Measurements from ENCODE around the gene EML2.
"Not testable (repeated sequence)": the region's sequence is repeated elsewhere in the genome, so short reads cannot be mapped to it uniquely, and the experiment has no call there.

Gene EML2, protein sequence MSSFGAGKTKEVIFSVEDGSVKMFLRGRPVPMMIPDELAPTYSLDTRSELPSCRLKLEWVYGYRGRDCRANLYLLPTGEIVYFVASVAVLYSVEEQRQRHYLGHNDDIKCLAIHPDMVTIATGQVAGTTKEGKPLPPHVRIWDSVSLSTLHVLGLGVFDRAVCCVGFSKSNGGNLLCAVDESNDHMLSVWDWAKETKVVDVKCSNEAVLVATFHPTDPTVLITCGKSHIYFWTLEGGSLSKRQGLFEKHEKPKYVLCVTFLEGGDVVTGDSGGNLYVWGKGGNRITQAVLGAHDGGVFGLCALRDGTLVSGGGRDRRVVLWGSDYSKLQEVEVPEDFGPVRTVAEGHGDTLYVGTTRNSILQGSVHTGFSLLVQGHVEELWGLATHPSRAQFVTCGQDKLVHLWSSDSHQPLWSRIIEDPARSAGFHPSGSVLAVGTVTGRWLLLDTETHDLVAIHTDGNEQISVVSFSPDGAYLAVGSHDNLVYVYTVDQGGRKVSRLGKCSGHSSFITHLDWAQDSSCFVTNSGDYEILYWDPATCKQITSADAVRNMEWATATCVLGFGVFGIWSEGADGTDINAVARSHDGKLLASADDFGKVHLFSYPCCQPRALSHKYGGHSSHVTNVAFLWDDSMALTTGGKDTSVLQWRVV

DNA sequence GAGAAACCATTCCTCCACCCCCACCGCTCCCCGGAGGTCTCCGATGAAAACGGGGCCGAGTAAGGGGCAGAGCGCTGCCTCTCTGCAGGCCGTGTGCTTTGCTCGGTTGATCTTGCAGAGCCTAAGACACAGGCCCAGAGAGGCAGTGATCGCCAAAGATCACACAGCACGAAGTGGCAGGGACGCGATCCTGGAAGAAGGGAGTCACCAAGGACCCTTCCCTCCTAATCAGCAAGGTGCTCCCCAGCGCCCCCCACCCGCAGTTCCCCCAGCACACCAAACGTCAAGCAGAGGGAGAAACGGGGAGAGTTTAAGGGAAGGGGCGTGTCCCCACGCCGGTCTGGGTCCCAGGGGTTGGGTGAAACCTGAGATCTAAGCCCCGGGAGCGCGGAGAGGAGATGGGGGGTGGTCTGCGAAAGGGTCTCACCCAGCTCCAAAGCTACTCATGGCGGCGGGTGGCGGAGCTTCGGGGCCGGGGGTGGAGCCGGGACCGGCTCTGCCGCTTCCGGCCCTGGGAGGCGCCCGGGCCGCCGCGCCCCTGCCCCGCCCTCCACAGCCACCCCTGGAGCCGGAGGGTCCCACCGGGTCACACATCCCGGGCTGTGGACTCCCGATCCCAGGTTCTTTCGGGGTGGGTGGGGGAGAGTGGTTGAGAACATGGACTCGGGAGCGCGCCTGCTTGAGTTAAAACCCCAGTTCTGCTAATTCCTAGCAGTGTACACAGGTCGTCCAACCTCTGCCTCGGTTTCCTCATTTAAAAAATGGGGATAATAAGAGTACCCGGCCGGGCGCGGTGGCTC, at the start of gene EML2:
EML2 (minus strand) TSS at position 468 of the 800 bp plus-strand sequence; CDS start at position 447, 21 bp downstream.
- DNase-seq = no peak

DNA sequence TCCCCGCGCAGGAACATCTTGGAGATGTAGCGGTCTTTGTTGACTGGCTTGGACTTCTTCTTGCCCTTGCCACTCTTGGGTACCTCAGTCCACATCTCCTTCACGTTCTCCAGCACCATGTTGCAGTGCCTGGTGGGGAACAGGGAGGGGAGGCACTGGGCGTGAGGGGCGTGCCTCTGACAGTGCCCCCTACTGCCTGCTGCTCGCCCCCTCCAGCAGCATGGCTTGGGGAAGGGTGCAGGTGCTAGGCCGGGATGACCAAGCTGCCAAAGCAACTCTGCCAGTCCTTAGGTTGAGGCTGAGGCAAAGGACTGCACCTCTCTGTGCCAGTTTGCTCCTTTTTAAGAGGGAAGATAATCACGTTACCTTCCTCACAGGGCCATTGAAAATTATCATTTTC, 48.4 kb upstream of the EML2 start:
- no peak for DNase-seq

DNA sequence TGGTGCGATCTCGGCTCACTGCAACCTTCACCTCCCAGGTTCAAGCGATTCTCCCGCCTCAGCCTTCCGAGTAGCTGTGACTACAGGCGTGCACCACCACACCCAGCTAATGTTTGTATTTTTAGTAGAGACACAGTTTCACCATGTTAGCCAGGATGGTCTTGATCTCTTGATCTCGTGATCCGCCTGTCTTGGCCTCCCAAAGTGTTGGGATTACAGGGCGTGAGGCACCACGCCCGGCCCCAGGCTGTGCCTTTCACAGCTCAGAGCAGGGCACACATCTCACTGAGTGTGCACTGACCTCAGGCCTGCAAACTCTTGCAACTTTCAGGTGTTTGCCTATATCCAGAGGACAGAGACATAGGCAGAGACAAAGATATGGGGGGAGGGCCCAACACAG, 45.8 kb upstream of the EML2 start:
- not testable (repeated sequence) for DNase-seq

DNA sequence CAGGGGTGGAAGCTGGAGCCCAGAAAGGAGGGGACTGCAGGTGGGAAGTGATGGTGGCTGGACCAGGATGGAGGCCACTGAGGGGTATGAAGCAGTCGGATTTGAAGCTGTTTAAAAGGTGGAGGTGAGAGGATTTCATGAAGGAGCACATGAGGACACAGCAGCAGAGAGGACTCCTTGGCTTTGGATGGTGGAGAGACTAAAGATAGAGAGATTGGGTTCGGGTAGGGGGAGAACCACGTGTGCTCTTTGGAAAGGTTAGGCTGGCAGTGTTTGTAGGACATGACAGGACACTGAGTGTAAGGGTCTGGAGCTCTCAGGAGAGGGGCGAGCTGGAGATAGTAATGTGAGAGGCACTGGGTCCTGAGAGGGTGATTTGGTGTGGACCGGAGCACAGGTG, 43.7 kb upstream of the EML2 start:
- no peak for DNase-seq

DNA sequence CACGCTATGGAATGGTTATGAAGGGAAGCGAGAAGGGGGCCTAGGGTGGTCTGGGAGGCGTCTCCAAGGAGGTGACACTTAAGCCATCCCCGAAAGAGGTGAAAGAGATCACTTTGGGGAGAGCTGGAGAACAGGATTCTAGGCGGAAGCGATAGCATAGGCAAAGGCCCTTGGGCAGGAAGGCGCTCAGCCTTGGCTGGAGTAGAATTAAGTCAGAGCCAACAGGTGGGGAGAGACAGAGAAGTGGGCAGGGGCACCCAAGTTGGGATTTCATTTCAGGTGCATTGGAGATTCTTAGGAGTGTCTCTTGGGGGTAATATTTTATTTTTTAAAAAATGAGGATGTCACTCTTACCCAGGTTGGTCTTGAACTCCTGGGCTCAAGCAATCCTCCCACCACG, 42.9 kb upstream of the EML2 start:
- peak in 1 of 58 donors; percentile 16 for DNase-seq

DNA sequence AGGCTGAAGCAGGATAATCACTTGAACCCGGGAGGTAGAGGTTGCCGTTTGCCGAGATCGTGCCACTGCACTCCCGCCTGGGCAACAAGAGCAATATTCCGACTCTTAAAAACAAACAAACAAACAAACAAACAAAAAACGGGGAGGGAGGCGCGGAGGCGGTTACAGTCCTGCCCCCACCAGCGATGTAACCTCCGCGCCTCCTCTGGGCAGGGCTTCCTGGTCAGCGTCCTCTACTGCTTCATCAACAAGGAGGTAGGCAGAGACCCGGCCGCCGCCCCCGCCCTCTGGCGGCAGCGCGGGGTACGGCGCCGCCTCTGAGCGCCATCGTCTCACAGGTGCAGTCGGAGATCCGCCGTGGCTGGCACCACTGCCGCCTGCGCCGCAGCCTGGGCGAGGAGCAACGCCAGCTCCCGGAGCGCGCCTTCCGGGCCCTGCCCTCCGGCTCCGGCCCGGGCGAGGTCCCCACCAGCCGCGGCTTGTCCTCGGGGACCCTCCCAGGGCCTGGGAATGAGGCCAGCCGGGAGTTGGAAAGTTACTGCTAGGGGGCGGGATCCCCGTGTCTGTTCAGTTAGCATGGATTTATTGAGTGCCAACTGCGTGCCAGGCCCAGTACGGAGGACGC, 42.3 kb upstream of the EML2 start:
- peak in 57 of 58 donors; percentile 12 to 89 (median 76) for DNase-seq

DNA sequence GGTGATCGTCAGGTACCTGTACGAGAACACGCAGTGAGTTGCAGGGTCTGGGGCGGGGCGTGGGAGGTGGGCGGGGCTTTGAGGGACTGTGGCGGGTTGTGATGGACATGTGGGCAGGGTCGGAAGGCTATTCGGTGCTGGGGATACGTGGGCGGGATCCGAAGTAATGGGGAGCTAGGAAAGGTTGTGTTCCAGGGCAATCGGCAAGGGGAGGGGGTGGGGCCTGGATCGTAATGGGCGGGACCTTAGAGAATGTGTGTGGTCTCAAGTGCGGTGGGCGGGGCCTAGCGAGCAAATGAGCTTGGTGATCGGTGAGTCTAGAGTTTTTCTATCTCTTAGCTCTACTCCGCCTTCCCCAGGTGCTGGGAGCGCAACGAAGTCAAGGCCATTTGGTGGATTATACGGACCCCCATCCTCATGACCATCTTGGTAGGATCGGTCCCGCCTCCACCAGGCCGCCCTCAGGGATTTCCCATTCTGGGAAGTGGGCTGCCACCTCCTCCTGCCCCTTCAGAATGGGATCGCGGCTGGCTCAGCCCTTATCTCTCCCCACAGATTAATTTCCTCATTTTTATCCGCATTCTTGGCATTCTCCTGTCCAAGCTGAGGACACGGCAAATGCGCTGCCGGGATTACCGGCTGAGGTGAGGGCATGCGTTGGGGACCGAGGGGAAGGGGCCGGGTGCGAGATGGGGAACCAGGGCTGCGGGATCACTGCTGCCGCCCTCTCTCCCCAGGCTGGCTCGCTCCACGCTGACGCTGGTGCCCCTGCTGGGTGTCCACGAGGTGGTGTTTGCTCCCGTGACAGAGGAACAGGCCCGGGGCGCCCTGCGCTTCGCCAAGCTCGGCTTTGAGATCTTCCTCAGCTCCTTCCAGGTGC, 38.4 kb upstream of the EML2 start:
- peak in 49 of 58 donors; percentile 6 to 85 (median 51) for DNase-seq

DNA sequence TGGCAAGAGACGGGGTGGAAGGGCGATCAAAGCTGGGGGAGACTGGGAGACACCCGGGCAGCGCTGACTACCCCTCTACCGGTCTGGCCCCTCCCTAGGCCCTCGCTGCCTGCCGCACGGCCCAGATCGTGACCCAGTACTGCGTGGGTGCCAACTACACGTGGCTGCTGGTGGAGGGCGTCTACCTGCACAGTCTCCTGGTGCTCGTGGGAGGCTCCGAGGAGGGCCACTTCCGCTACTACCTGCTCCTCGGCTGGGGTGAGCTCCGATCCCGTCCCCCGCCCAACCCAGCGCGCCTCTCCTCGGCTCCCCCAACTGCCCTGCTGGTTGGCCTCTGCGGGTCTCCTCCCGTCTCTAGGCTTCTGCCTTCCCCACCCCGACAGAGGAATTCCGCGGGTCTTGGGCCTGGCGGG, 37.7 kb upstream of the EML2 start:
- peak in 2 of 58 donors; percentile 3 to 47 for DNase-seq

DNA sequence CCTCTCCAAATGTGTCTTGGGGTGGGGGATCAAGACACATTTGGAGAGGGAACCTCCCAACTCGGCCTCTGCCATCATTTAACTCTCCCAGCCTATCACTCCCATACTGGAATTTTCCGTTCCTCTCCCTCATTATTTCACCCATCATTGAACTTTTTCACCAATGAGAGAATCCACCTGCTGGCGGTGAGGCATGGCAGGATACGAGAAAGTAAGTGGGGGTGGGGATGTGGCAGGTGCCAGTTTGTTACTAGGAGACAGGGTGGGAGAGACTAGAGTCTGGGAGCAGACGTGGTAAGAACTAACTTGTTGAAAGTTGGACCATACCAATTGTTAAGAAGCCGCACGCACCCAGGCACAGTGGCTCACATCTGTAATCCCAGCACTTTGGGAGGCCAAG, 35.7 kb upstream of the EML2 start:
- DNase-seq = no peak

DNA sequence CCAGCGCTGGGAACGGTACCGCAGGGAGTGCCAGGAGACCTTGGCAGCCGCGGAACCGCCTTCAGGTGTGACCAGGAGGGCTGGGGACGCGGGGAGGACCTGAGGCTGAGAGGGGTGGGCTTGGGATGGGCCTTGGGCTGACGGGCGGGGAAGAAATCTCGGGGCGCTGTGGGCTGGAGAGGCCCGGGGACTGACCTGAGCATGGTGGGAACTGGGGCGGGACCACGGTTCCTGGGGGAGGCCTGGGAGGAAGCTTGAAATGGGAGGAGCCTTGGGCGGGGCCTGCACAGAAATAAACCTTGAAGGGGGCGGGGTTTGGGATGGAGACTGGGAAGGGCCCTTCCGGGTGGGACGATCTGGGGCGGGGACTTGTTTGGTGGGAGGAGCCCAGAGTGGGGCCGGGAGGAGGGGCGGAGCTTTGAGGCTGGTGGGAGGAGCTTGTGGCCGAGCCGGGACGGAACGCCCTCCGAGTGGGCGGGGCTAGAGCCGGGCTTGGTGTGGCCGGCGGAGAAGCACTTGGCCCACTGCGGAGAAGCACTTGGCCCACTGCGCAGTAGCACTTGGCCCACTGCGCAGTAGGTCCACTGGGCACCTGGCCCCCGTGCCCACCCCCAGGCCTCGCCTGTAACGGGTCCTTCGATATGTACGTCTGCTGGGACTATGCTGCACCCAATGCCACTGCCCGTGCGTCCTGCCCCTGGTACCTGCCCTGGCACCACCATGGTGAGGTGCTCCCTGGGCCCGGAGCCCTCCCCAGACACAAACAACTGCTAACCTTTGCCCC, 31.7 kb upstream of the EML2 start:
- DNase-seq = peak in 52 of 58 donors; percentile 4 to 86 (median 54)

DNA sequence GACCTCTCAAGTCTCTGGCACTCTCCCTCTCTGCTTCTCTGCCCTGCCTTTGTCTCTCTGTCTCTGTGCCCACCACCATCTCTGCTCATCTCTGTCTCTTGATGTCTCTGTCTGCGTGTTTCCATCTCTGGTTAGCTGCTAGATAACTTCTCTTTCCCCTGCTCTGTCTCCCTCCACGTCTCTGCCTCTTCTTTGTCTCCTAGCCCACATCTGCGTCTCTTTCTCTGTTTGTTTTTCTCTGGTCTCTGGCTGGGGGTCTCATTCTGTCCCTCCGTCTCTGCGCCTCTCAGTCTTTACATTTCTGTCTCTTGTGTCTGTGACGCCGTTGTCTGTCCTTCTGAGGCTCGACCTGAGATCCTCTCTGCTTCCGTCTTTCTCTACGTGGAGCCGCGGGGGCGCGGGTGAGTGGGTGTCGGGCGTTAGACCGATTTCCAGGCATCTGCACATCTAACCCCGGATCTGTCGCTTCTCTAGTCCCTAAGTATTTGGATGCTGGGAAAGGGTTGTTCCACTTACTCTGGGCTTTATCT, 29.2 kb upstream of the EML2 start:
- DNase-seq = peak in 2 of 58 donors; percentile 6 to 23

DNA sequence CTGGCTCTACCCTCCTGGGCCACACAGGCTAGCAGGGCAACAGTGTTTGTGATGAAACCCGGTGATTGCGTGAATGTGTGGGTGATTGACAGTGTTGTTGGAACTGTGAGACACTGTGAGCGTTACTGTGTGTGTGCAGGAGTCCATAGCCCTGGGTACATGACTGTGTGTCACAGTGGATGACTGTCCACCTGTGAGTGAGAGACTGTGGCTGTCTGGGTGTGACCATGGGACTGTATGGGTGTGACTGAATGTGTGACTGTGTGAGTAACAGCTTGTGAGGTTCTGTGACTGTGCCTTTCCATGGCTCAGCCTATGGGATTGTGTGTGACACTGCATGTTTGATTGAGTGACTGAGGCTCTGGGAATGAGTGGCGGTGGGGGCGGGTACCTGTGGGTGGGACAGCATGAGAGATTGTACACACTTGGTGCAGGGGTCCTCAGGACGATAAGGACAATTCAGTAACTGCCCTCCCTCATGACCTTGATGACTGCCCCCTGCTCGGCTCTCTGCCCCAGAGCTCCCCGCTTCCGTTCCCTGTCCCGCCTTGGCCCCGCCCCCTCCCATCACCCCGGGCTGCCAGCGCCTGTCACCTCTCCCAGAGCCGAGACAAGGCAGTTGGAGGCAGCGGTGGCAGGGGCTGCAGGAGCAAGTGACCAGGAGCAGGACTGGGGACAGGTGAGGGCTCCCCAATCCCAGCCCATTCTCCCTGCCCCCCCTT, 28.6 kb upstream of the EML2 start, which contains the start of gene GIPR:
GIPR (plus strand) TSS at position 602 of the 722 bp plus-strand sequence. CDS start 1,300 bp downstream, outside the sequence.
- peak in 13 of 58 donors; percentile 4 to 52 (median 17) for DNase-seq

DNA sequence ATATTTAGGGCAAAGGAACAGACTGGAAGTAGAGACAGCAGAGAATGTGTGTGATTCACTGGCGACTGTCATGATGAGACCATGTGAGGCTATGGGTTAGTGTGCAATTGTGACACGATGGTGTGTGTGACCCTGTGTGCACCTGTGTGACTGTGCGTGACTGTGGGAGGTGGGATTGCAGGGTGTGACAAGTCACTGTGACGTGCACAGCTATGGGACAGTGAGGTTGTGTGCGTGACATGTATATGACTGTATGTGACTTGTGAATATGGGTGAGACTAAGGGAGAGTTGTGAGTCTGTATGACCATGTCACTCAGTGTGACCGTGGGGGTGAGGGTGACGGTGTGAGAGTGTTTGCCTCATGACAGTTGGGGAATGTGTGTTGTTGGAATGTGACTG, 25.4 kb upstream of the EML2 start:
- no peak for DNase-seq

DNA sequence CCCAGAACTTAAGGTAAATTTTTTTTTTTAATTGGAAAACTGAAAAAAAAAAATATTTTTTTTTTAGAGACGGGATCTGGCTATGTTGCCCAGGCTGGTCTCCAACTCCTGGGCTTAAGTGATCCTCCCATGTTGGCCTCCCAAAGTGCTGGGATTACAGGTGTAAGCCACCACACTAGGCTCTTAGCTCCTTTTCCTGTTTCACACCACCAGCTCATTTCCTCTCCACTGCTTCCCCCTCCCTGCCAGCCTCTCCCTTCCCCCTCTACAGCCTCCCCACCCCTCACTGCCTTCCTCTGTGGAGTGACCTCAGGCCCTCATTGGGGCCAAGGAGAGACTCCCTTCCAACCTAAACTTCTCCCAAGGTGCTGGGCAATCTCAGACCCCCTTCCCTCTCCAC, 24.6 kb upstream of the EML2 start:
- no peak for DNase-seq

DNA sequence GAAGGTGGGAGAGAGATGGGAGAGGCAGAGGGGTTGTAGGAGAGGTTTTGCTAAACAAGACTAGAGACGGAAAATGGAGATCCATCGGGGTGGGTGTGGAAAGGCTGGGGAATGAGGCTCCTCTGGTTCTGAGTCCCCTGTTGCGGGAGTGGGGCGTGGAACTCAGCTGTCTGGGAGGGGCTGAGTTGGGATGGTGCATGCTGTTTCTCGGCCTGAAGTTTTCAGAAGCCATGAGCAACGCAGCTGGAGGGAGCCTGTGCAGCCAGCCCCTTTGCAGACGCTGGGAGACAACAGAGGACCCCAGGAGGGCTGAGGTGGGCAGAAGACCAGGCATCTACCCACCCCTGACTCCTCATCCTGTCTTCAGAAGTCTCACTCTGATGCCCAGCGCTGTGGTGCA, 21.4 kb upstream of the EML2 start:
- DNase-seq = no peak

DNA sequence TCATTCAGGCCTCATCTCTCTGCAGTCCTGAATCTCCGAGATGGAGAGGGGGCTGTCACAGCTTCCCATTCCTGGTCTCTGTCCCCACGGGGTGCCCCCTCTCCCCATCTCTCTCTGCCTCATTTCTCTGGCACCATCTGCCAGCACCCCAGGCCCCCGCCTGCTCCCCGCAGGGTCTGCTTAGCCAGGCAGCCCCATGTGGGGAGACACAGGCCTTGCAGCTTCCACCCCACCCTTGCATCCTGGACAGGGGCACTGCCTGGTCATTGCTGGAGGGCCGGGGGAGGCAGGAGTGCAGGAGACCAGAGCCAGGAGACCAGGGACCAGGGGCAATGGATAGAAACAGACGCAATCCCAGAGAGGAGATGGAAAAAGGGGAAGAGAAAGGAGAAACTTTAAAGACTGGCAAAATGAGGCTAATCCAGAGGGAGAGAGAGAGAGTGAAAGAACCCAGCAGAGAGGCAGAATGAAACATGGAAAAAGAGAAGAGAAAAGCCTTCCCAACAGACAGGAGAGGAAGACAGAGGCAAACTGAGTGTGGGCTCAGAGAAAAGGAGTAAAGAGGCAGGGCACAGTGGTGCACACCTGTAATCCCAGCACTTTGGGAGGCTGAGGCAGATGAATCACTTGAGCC, 20.0 kb upstream of the EML2 start:
- DNase-seq = no peak

DNA sequence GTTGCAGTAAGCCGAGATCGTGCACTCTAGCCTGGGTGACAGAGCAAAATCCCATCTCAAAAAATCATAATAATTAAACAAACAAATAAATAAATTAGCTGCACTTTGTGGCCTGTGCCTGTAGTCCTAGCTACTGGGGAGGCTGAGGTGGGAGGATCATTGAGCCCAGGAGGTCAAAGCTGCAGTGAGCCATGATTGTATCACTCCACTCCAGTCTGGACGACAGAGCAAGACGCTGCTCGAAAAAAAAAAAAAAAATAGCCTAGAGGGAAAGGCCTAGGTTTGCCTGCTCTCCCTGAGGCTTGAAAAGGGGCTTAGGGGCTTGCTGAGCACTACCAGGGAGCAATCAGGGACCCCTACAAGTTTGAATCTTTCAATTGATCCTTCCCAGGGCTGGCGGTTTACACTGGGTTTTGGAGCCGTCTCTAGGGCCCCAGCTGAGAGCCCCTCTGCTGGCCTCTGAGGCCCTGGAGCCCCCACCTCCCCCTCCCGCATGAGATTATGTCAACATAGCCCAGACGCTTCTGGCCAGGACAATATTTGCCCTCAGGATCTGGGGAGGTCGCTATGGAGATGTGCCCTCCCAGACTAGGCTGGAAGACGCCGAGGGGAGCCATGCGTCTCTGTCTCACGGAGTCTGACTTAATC, 18.4 kb upstream of the EML2 start:
- DNase-seq = no peak
